GM23338 (cell line): ENCODE results near the gene SHOX.

Source experiments
- EZH2 ChIP-seq: fragments of 200-600 bp; sonication (generic); IDR thresholded peaks from one replicate; pipeline ENCODE4 v1.8.0; 2017; ENCODE audit warnings: antibody characterized with exemption, mild to moderate bottlenecking, low read depth; ENCODE audit not compliant: unreplicated experiment
- EZH2phosphoT487 ChIP-seq: fragments of 200-600 bp; sonication (generic); IDR thresholded peaks from one replicate; pipeline ENCODE4 v1.8.1; 2018; ENCODE audit warnings: antibody characterized with exemption; ENCODE audit not compliant: unreplicated experiment
- JUNB ChIP-seq: IDR thresholded peaks from one replicate; pipeline ENCODE4 v1.6.1; 2016; ENCODE audit warnings: antibody characterized with exemption; ENCODE audit not compliant: unreplicated experiment
- POLR2AphosphoS5 ChIP-seq: IDR thresholded peaks from 2 replicates; pipeline ENCODE4 v1.6.1; 2016; ENCODE audit warnings: antibody characterized with exemption, low read depth
- TF ChIP-seq, protein P1 (sequence below), 2 experiments: fragments of 200-600 bp in 1 of 2; sonication (generic) in 1 of 2; conservative IDR thresholded peaks; 2 replicates each; pipeline versions ENCODE4 v1.5.1 to v1.6.1; 2016 to 2017; ENCODE audit warnings: antibody characterized with exemption in 2 of 2, low read depth in 2 of 2, mild to moderate bottlenecking in 2 of 2, moderate library complexity in 1 of 2
- TF ChIP-seq, protein P2 (sequence below): IDR thresholded peaks from one replicate; pipeline ENCODE4 v1.6.1; 2018; ENCODE audit warnings: antibody characterized with exemption; ENCODE audit not compliant: unreplicated experiment

DNA sequence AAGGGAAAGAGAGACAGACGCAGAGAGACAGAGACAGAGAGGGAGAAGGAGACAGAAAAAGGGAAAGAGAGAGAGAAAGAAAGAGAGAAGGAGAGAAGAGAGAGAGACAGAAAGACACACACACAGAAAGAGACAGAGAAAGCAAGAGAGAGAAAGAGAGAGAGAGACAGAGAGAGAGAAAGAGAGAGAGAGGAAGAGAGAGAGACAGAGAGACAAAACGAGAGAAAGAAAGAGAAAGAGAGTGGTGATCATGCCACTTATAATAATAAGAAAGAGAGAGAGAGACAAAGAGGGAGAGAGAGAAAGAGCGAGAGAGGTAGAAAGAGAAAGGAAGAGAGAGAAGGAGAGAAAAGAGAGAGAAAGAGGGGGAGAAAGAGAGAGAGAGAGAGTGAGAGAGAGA is 51.4 kb downstream of the SHOX start:
- no peak for TF ChIP-seq JUNB
- TF ChIP-seq, protein P1, sequence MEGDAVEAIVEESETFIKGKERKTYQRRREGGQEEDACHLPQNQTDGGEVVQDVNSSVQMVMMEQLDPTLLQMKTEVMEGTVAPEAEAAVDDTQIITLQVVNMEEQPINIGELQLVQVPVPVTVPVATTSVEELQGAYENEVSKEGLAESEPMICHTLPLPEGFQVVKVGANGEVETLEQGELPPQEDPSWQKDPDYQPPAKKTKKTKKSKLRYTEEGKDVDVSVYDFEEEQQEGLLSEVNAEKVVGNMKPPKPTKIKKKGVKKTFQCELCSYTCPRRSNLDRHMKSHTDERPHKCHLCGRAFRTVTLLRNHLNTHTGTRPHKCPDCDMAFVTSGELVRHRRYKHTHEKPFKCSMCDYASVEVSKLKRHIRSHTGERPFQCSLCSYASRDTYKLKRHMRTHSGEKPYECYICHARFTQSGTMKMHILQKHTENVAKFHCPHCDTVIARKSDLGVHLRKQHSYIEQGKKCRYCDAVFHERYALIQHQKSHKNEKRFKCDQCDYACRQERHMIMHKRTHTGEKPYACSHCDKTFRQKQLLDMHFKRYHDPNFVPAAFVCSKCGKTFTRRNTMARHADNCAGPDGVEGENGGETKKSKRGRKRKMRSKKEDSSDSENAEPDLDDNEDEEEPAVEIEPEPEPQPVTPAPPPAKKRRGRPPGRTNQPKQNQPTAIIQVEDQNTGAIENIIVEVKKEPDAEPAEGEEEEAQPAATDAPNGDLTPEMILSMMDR (conservative IDR thresholded peaks at IDR 0.05; ENCODE audit: low read depth in 2 of 2): no peak
- no peak for TF ChIP-seq EZH2
- TF ChIP-seq POLR2AphosphoS5: no peak
- TF ChIP-seq EZH2phosphoT487: no peak
- TF ChIP-seq, protein P2, sequence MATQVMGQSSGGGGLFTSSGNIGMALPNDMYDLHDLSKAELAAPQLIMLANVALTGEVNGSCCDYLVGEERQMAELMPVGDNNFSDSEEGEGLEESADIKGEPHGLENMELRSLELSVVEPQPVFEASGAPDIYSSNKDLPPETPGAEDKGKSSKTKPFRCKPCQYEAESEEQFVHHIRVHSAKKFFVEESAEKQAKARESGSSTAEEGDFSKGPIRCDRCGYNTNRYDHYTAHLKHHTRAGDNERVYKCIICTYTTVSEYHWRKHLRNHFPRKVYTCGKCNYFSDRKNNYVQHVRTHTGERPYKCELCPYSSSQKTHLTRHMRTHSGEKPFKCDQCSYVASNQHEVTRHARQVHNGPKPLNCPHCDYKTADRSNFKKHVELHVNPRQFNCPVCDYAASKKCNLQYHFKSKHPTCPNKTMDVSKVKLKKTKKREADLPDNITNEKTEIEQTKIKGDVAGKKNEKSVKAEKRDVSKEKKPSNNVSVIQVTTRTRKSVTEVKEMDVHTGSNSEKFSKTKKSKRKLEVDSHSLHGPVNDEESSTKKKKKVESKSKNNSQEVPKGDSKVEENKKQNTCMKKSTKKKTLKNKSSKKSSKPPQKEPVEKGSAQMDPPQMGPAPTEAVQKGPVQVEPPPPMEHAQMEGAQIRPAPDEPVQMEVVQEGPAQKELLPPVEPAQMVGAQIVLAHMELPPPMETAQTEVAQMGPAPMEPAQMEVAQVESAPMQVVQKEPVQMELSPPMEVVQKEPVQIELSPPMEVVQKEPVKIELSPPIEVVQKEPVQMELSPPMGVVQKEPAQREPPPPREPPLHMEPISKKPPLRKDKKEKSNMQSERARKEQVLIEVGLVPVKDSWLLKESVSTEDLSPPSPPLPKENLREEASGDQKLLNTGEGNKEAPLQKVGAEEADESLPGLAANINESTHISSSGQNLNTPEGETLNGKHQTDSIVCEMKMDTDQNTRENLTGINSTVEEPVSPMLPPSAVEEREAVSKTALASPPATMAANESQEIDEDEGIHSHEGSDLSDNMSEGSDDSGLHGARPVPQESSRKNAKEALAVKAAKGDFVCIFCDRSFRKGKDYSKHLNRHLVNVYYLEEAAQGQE: no peak
